ENCODE data around the gene LAS1L.
"Not testable (repeated sequence)": the region's sequence is repeated elsewhere in the genome, so short reads cannot be mapped to it uniquely, and the experiment has no call there.

The LAS1L gene

DNA sequence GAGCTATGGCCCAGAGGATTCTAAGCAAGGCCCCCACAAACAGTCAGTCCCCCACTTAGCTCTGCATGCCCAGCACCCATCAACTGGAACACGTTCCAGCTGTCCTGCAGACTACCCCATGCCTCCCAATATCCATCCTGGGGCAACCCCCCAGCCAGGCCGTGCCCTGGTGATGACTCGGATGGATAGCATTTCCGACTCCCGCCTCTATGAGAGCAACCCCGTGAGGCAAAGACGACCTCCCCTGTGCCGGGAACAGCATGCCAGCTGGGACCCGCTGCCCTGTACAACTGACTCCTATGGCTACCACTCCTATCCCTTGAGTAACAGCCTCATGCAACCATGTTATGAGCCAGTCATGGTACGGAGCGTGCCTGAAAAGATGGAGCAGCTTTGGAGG, 32.0 kb downstream of the LAS1L start:
- no peaks in the 10 kb centered on the region for H3K27me3 ChIP-seq (ENCODE audit: insufficient read depth, poor library complexity, severe bottlenecking)
- DNase-seq (ENCODE audit: low spot score) (no peak), ATAC-seq (ENCODE audit: low read depth) (no peak)
- H3K27ac ChIP-seq (ENCODE audit: poor library complexity, severe bottlenecking) = no peak overlapping the region
- TF ChIP-seq CTCF (IDR thresholded peaks at IDR 0.05; ENCODE audit: poor library complexity, severe bottlenecking) = no peak
- no peak overlapping the region for H3K4me3 ChIP-seq (ENCODE audit: severe bottlenecking)
- H3K4me1 ChIP-seq (ENCODE audit: insufficient read depth, poor library complexity, severe bottlenecking) = no peaks in the 10 kb centered on the region
- no peaks in the 10 kb centered on the region for H3K9me3 ChIP-seq (ENCODE audit: severe bottlenecking)
- H3K36me3 ChIP-seq (ENCODE audit: low read depth) = no peaks in the 10 kb centered on the region

GRCh38 chrX:65493431-65493830, 41.2 kb downstream of the LAS1L start:
- DNase-seq (ENCODE audit: low spot score) (no peak), ATAC-seq (ENCODE audit: low read depth) (no peak)
- Histone ChIP-seq H3K4me1 (ENCODE audit: insufficient read depth, poor library complexity, severe bottlenecking) (no peaks in the 10 kb centered on the region), H3K27ac (ENCODE audit: poor library complexity, severe bottlenecking) (no peak overlapping the region), H3K36me3 (ENCODE audit: low read depth) (no peaks in the 10 kb centered on the region), H3K4me3 (ENCODE audit: severe bottlenecking) (no peak overlapping the region), H3K9me3 (ENCODE audit: severe bottlenecking) (no peaks in the 10 kb centered on the region), H3K27me3 (ENCODE audit: insufficient read depth, poor library complexity, severe bottlenecking) (no peaks in the 10 kb centered on the region)
- TF ChIP-seq CTCF (IDR thresholded peaks at IDR 0.05; ENCODE audit: poor library complexity, severe bottlenecking) = no peak

- H3K4me1 ChIP-seq (ENCODE audit: insufficient read depth, poor library complexity, severe bottlenecking) = no peaks in the 10 kb centered on the region
- DNase-seq (ENCODE audit: low spot score) (no peak), ATAC-seq (ENCODE audit: low read depth) (no peak)
- no peaks in the 10 kb centered on the region for H3K27me3 ChIP-seq (ENCODE audit: insufficient read depth, poor library complexity, severe bottlenecking)
- H3K9me3 ChIP-seq (ENCODE audit: severe bottlenecking) = no peaks in the 10 kb centered on the region
- H3K4me3 ChIP-seq (ENCODE audit: severe bottlenecking) = no peak overlapping the region
- H3K36me3 ChIP-seq (ENCODE audit: low read depth) = no peaks in the 10 kb centered on the region
- H3K27ac ChIP-seq (ENCODE audit: poor library complexity, severe bottlenecking) = no peak overlapping the region
- no peak for TF ChIP-seq CTCF (IDR thresholded peaks at IDR 0.05; ENCODE audit: poor library complexity, severe bottlenecking)
These were observed 43.0 kb downstream of the LAS1L start for GRCh38 chrX:65491620-65492019.

DNA sequence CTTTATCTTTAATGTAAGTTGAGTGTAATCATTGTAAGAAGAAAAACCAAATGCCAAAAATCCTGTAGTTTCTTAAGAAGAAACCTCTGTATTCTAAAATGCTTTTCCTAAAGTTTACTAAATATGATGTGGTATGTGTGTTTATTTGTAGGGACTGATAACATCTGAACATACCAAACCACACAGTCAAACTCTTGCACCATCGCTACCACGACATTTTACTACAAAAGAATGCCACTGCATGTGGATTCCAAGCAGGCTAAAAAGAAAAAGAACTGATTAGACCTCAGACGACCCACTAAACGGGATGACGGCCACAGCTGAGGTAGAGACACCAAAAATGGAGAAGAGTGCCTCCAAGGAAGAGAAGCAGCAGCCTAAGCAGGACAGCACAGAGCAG, 46.1 kb downstream of the LAS1L start:
- no peaks in the 10 kb centered on the region for H3K9me3 ChIP-seq (ENCODE audit: severe bottlenecking)
- no peak for DNase-seq (ENCODE audit: low spot score)
- H3K36me3 ChIP-seq (ENCODE audit: low read depth) = no peaks in the 10 kb centered on the region
- H3K27ac ChIP-seq (ENCODE audit: poor library complexity, severe bottlenecking) = no peak overlapping the region
- no peaks in the 10 kb centered on the region for H3K27me3 ChIP-seq (ENCODE audit: insufficient read depth, poor library complexity, severe bottlenecking)
- no peak overlapping the region for H3K4me3 ChIP-seq (ENCODE audit: severe bottlenecking)
- no peaks in the 10 kb centered on the region for H3K4me1 ChIP-seq (ENCODE audit: insufficient read depth, poor library complexity, severe bottlenecking)
- TF ChIP-seq CTCF (IDR thresholded peaks at IDR 0.05; ENCODE audit: poor library complexity, severe bottlenecking) = no peak
- no peak for ATAC-seq (ENCODE audit: low read depth)

DNA sequence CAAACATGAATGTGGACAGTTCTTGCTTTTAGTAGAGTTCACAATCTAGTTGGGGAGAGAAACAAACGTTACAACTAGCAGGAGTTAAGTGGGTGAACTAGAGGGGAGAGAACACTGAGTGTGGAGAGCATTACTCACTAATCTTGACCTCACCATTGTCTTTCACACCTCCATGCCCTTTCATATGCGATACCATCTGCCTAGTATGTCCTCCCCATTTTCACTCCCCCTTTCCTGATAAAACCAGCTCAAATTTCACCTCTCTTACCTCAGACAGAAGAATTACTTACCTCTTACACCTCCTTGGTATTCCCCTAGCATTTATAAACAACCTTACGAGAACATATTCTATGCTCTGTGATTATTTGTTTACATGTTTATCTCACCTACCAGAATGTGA, 53.6 kb downstream of the LAS1L start:
- no peak overlapping the region for H3K27ac ChIP-seq (ENCODE audit: poor library complexity, severe bottlenecking)

DNA sequence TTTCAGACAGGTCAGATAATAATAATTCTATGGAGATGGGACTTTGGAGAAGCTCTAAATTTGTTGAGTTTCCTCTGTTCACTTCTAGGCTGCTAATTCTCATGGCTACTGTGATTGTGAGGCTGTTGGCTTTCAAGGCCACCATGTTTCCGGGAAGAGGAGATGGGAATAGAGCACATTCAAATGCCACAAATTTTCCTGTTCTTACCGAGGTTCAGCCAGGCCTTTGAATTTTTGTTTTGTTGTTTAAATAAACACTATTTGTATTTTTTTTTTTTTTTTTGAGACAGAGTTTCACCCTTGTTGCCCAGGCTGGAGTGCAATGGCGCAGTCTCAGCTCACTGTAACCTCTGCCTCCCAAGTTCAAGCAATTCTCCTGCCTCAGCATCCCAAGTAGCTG, 55.5 kb downstream of the LAS1L start:
- H3K4me3 ChIP-seq (ENCODE audit: severe bottlenecking); H3K36me3 ChIP-seq (ENCODE audit: low read depth); H3K27me3 ChIP-seq (ENCODE audit: insufficient read depth, poor library complexity, severe bottlenecking); DNase-seq (ENCODE audit: low spot score); H3K9me3 ChIP-seq (ENCODE audit: severe bottlenecking); H3K27ac ChIP-seq (ENCODE audit: poor library complexity, severe bottlenecking); H3K4me1 ChIP-seq (ENCODE audit: insufficient read depth, poor library complexity, severe bottlenecking); ATAC-seq (ENCODE audit: low read depth): not testable (repeated sequence)

More for the DNA sequence above, 53.6 kb downstream of the LAS1L start:
- H3K4me3 ChIP-seq (ENCODE audit: severe bottlenecking) = no peak overlapping the region
- no peak for DNase-seq (ENCODE audit: low spot score)
- TF ChIP-seq CTCF (IDR thresholded peaks at IDR 0.05; ENCODE audit: poor library complexity, severe bottlenecking) = no peak
- no peaks in the 10 kb centered on the region for H3K27me3 ChIP-seq (ENCODE audit: insufficient read depth, poor library complexity, severe bottlenecking)
- no peaks in the 10 kb centered on the region for H3K9me3 ChIP-seq (ENCODE audit: severe bottlenecking)
- no peaks in the 10 kb centered on the region for H3K4me1 ChIP-seq (ENCODE audit: insufficient read depth, poor library complexity, severe bottlenecking)
- ATAC-seq (ENCODE audit: low read depth) = no peak
- H3K36me3 ChIP-seq (ENCODE audit: low read depth) = no peaks in the 10 kb centered on the region
